Prostate gland (tissue), 2 donors: ENCODE data around the gene JAKMIP1. TPM values are rescaled to one million over a fixed set of nuclear protein-coding genes. Genes with fewer than 3 reads are reported as not detected.
A peak's percentile ranks its signal among the peaks of the same experiment; 100 is the strongest.

Experiments used
- DNase-seq: peaks from one replicate; pipeline ENCODE4 v3.0.0-alpha.2; 2019; ENCODE audit warnings: low spot score
- H3K27ac ChIP-seq, 2 donors: fragments of 200-600 bp; sonication (generic); 2 replicates each; pipeline ENCODE4 v1.5.1; 2017 to 2019
- H3K27me3 ChIP-seq: fragments of 200-600 bp; sonication (generic); replicated peaks from 2 replicates; pipeline ENCODE4 v1.5.1; 2019; ENCODE audit not compliant: insufficient read depth
- H3K36me3 ChIP-seq, 2 donors: fragments of 200-600 bp; sonication (generic); 1 replicate in 1 of 2; 2 replicates in 1 of 2; pipeline versions ENCODE4 v1.5.1 to v1.8.1; 2017 to 2019
- H3K4me1 ChIP-seq: fragments of 200-600 bp; sonication (generic); replicated peaks from 2 replicates; pipeline ENCODE4 v1.5.1; 2019
- H3K4me3 ChIP-seq, 2 donors: fragments of 200-600 bp; sonication (generic); 2 replicates each; pipeline ENCODE4 v1.5.1; 2017 to 2019
- H3K9me3 ChIP-seq: fragments of 200-600 bp; sonication (generic); 2 replicates; pipeline ENCODE4 v1.5.1; 2017
- POLR2A ChIP-seq: fragments of 450-650 bp; IDR thresholded peaks from one replicate; pipeline ENCODE4 v1.6.1; 2016; ENCODE audit warnings: antibody characterized with exemption, mild to moderate bottlenecking
- POLR2AphosphoS5 ChIP-seq: sonication (generic); formaldehyde crosslinking; IDR thresholded peaks from one replicate; pipeline ENCODE4 v1.6.1; 2017; ENCODE audit warnings: antibody characterized with exemption
- WGBS: methylation state at CpG from one replicate; pipeline ENCODE4 v1.1.5; 2018; 5-methylcytosine and 5-hydroxymethylcytosine counted together
- intact Hi-C: fragments of 100-400 bp; cut with DNase I; formaldehyde crosslinking; loops from one replicate; pipeline ENCODE4 v1.14.2; 2022
- total RNA-seq, 2 donors: library from RNA; depleted of rRNA; stranded (reverse); fragments of >200 nt; gene quantifications; one replicate each; pipeline ENCODE4 v1.1.0, GENCODE V29; 2016
- TF ChIP-seq, protein P1 (sequence below), 4 experiments: fragments of 200-600 bp in 2 of 4; fragments of 450-650 bp in 2 of 4; sonication (generic) in 2 of 4; IDR thresholded peaks; 1 replicate in 3 of 4; 2 replicates in 1 of 4; pipeline ENCODE4 v1.5.1; 2016 to 2019; ENCODE audit warnings: antibody characterized with exemption in 4 of 4, mild to moderate bottlenecking in 2 of 4, moderate library complexity in 2 of 4

JAKMIP1 gene
- total RNA-seq, 2 donors from 2014 or later = 22.4 to 29.1 TPM

DNA sequence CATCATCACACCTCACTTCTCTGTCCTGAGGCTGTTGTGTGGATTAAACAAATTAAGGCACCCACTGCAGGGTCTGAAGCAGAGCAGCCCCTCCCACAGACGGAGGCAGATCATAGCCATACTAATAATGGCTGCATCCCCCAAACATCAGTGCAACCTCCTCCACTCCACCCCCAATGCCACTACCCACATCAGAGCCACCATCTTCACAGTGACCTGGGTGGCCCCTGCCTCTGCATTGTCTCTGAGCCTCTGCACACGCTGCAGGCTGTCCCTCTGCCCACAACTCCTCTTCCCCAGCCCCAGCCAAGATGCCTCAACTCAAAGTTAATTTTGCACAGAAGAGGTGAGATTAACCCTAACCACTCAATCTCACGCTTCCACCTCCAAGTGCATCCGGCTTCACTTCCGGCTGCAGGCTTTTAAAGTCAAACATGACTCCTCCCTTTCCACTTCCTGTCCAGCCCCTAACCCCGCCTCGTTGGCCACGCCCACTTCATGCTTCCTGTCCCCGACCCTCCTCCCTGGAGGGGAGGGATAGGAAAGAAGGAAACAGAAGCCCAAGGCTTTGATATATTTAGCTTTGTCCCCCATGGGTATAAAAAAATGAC lies 22.7 kb downstream of the JAKMIP1 start:
- Histone ChIP-seq H3K36me3 (no peaks in the 10 kb centered on the region), H3K4me3 (no peak overlapping the region), H3K9me3 (no peaks in the 10 kb centered on the region), H3K4me1 (no peaks in the 10 kb centered on the region), H3K27me3 (no peaks in the 10 kb centered on the region), H3K27ac (no peak overlapping the region)
- WGBS = 66% methylated on average over 8 of the region's 9 CpGs
- no peak for DNase-seq
- TF ChIP-seq, protein P1, sequence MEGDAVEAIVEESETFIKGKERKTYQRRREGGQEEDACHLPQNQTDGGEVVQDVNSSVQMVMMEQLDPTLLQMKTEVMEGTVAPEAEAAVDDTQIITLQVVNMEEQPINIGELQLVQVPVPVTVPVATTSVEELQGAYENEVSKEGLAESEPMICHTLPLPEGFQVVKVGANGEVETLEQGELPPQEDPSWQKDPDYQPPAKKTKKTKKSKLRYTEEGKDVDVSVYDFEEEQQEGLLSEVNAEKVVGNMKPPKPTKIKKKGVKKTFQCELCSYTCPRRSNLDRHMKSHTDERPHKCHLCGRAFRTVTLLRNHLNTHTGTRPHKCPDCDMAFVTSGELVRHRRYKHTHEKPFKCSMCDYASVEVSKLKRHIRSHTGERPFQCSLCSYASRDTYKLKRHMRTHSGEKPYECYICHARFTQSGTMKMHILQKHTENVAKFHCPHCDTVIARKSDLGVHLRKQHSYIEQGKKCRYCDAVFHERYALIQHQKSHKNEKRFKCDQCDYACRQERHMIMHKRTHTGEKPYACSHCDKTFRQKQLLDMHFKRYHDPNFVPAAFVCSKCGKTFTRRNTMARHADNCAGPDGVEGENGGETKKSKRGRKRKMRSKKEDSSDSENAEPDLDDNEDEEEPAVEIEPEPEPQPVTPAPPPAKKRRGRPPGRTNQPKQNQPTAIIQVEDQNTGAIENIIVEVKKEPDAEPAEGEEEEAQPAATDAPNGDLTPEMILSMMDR (IDR thresholded peaks at IDR 0.05) = no peak
- TF ChIP-seq POLR2A = no peak
- TF ChIP-seq POLR2AphosphoS5 = no peak
- intact Hi-C loops = no loop called here

GRCh38 chr4:6175426-6175825 lies 24.9 kb downstream of the JAKMIP1 start:
- no peak overlapping the region for H3K4me3 ChIP-seq
- no peaks in the 10 kb centered on the region for H3K27me3 ChIP-seq
- no peaks in the 10 kb centered on the region for H3K9me3 ChIP-seq
- H3K4me1 ChIP-seq = no peaks in the 10 kb centered on the region
- TF ChIP-seq POLR2A (no peak), POLR2AphosphoS5 (no peak)
- TF ChIP-seq, protein P1 (IDR thresholded peaks at IDR 0.05) = no peak
- WGBS = 73% methylated on average over 5 of the region's 5 CpGs
- intact Hi-C loops = no loop called here
- H3K27ac ChIP-seq = no peak overlapping the region
- DNase-seq = no peak
- no peaks in the 10 kb centered on the region for H3K36me3 ChIP-seq

DNA sequence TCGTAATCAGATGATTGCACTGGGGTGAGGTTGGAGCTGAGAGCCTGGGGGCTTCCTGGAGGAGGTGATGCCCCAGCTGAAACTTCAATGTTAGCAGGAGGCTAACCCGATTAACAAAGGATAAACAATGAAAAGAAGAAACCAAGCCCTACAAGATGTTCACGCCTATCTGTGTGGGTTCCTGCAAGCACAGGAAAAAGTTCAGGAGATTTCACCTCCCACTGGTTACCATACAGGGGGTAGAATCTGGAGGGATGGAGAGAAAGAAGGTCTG lies 27.5 kb downstream of the JAKMIP1 start:
- intact Hi-C loops = no loop called here
- no peaks in the 10 kb centered on the region for H3K27me3 ChIP-seq
- TF ChIP-seq, protein P1 (IDR thresholded peaks at IDR 0.05) = no peak
- no peak for TF ChIP-seq POLR2AphosphoS5
- no peak for TF ChIP-seq POLR2A
- H3K36me3 ChIP-seq = no peaks in the 10 kb centered on the region
- no peaks in the 10 kb centered on the region for H3K4me1 ChIP-seq
- no peak for DNase-seq
- H3K27ac ChIP-seq = no peak overlapping the region
- H3K9me3 ChIP-seq = no peaks in the 10 kb centered on the region
- H3K4me3 ChIP-seq = no peak overlapping the region
- WGBS = 65% methylated on average over 3 of the region's 3 CpGs

- no peak for TF ChIP-seq POLR2A
- peak; percentile 36 for TF ChIP-seq POLR2AphosphoS5
- peak; percentile 8 for DNase-seq
- 45% methylated on average over 9 of the region's 9 CpGs for WGBS
- no peaks in the 10 kb centered on the region for H3K4me1 ChIP-seq
- no peaks in the 10 kb centered on the region for H3K9me3 ChIP-seq
- intact Hi-C loops = no loop called here
- H3K4me3 ChIP-seq = no peak overlapping the region
- no peaks in the 10 kb centered on the region for H3K36me3 ChIP-seq
- H3K27ac ChIP-seq = no peak overlapping the region
- H3K27me3 ChIP-seq = no peaks in the 10 kb centered on the region
Measured at GRCh38 chr4:6172093-6172926, 28.0 kb downstream of the JAKMIP1 start.

- H3K27me3 ChIP-seq = no peaks in the 10 kb centered on the region
- H3K36me3 ChIP-seq = no peaks in the 10 kb centered on the region
- DNase-seq = no peak
- TF ChIP-seq POLR2AphosphoS5 = no peak
- no peak for TF ChIP-seq POLR2A
- no peak overlapping the region for H3K27ac ChIP-seq
- no peaks in the 10 kb centered on the region for H3K4me1 ChIP-seq
- no peak overlapping the region for H3K4me3 ChIP-seq
- intact Hi-C loops = no loop called here
- H3K9me3 ChIP-seq = no peaks in the 10 kb centered on the region
- WGBS = 79% methylated on average over 4 of the region's 4 CpGs
Measured at GRCh38 chr4:6169239-6169638, 31.1 kb downstream of the JAKMIP1 start.

GRCh38 chr4:6165766-6166165 lies 34.6 kb downstream of the JAKMIP1 start:
- no peak for DNase-seq
- TF ChIP-seq POLR2AphosphoS5 = no peak
- no peak for TF ChIP-seq POLR2A
- TF ChIP-seq, protein P1 (IDR thresholded peaks at IDR 0.05) = no peak
- intact Hi-C loops = no loop called here
- no peaks in the 10 kb centered on the region for H3K27me3 ChIP-seq
- no peak overlapping the region for H3K4me3 ChIP-seq
- WGBS = 88% methylated on average over 6 of the region's 6 CpGs
- no peaks in the 10 kb centered on the region for H3K4me1 ChIP-seq
- no peaks in the 10 kb centered on the region for H3K9me3 ChIP-seq
- no peak overlapping the region for H3K27ac ChIP-seq
- H3K36me3 ChIP-seq = no peaks in the 10 kb centered on the region
